ENCODE data around the gene MBTPS2.

The MBTPS2 gene

DNA sequence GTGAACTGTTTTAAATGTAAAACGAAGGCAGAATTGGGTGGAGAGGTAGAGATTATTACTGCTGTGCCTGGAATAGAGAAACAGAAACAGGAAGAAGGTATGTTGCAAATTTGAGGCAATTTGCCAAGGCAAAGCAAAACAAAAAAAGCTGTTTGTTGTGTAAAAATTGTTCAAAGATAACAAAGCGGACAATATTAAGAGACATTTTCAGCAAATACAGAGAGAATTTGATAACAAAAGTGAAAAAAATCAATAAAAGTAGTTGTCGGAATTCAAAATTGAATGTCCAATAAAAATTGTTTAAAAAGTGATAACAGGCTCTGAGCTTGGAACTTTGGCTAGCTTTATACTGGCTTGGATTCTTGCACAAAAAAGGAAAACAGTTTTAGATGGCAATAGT is 86.7 kb downstream of the MBTPS2 start:
- no peaks in the 10 kb centered on the region for H3K36me3 ChIP-seq (ENCODE audit: insufficient read depth)
- no peaks in the 10 kb centered on the region for H4K20me1 ChIP-seq (ENCODE audit: insufficient read depth)
- H2AFZ ChIP-seq (ENCODE audit: low read depth), result peak overlapping the region; percentile 51
- H3K79me2 ChIP-seq (ENCODE audit: insufficient read depth, low read depth), result no peaks in the 10 kb centered on the region
- H3K27me3 ChIP-seq (ENCODE audit: insufficient read depth, low read depth), result no peaks in the 10 kb centered on the region
- no peak for TF ChIP-seq CTCF (conservative IDR thresholded peaks at IDR 0.05; ENCODE audit: low read depth, low read length)
- peak overlapping the region; percentile 80 for H3K27ac ChIP-seq
- peak overlapping the region; percentile 88 for H3K4me2 ChIP-seq
- peak overlapping the region; percentile 58; the same call in 1 of the 2 replicates for H3K9ac ChIP-seq
- peaks cover 24% of the 10 kb centered on the region for H3K4me1 ChIP-seq (ENCODE audit: low read depth, poor library complexity, severe bottlenecking)
- no peak overlapping the region for H3K4me3 ChIP-seq (IDR thresholded peaks at IDR 0.05; ENCODE audit: insufficient read depth, low read depth, low read length)

- Histone ChIP-seq H3K4me3 (IDR thresholded peaks at IDR 0.05; ENCODE audit: insufficient read depth, low read depth, low read length) (no peak overlapping the region), H3K27ac (peak overlapping the region; percentile 80), H3K4me2 (peak overlapping the region; percentile 88), H3K4me1 (ENCODE audit: low read depth, poor library complexity, severe bottlenecking) (peaks cover 24% of the 10 kb centered on the region), H3K27me3 (ENCODE audit: insufficient read depth, low read depth) (no peaks in the 10 kb centered on the region), H3K9ac (peak overlapping the region; percentile 58), H4K20me1 (ENCODE audit: insufficient read depth) (no peaks in the 10 kb centered on the region), H3K36me3 (ENCODE audit: insufficient read depth) (no peaks in the 10 kb centered on the region), H2AFZ (ENCODE audit: low read depth) (peak overlapping the region; percentile 51; the same call in 1 of the 2 replicates), H3K79me2 (ENCODE audit: insufficient read depth, low read depth) (no peaks in the 10 kb centered on the region)
- TF ChIP-seq CTCF (conservative IDR thresholded peaks at IDR 0.05; ENCODE audit: low read depth, low read length), result no peak
These were observed 87.3 kb downstream of the MBTPS2 start for GRCh38 chrX:21926527-21927278.

- no peak overlapping the region for H3K27ac ChIP-seq
- TF ChIP-seq CTCF (conservative IDR thresholded peaks at IDR 0.05; ENCODE audit: low read depth, low read length), result no peak
- no peaks in the 10 kb centered on the region for H3K36me3 ChIP-seq (ENCODE audit: insufficient read depth)
- H3K4me2 ChIP-seq, result no peak overlapping the region
- H4K20me1 ChIP-seq (ENCODE audit: insufficient read depth), result no peaks in the 10 kb centered on the region
- H3K27me3 ChIP-seq (ENCODE audit: insufficient read depth, low read depth), result no peaks in the 10 kb centered on the region
- H3K79me2 ChIP-seq (ENCODE audit: insufficient read depth, low read depth), result no peaks in the 10 kb centered on the region
- peaks cover 24% of the 10 kb centered on the region for H3K4me1 ChIP-seq (ENCODE audit: low read depth, poor library complexity, severe bottlenecking)
- no peak overlapping the region for H3K4me3 ChIP-seq (IDR thresholded peaks at IDR 0.05; ENCODE audit: insufficient read depth, low read depth, low read length)
- H2AFZ ChIP-seq (ENCODE audit: low read depth), result no peak overlapping the region
- H3K9ac ChIP-seq, result no peak overlapping the region
These were observed 89.8 kb downstream of the MBTPS2 start for GRCh38 chrX:21929209-21929608.

- H2AFZ ChIP-seq (ENCODE audit: low read depth), result no peak overlapping the region
- no peak for TF ChIP-seq CTCF (conservative IDR thresholded peaks at IDR 0.05; ENCODE audit: low read depth, low read length)
- H3K4me1 ChIP-seq (ENCODE audit: low read depth, poor library complexity, severe bottlenecking), result peaks cover 20% of the 10 kb centered on the region
- no peaks in the 10 kb centered on the region for H3K27me3 ChIP-seq (ENCODE audit: insufficient read depth, low read depth)
- no peaks in the 10 kb centered on the region for H3K79me2 ChIP-seq (ENCODE audit: insufficient read depth, low read depth)
- H3K9ac ChIP-seq, result no peak overlapping the region
- H3K36me3 ChIP-seq (ENCODE audit: insufficient read depth), result no peaks in the 10 kb centered on the region
- H3K27ac ChIP-seq, result no peak overlapping the region
- no peak overlapping the region for H3K4me2 ChIP-seq
- no peak overlapping the region for H3K4me3 ChIP-seq (IDR thresholded peaks at IDR 0.05; ENCODE audit: insufficient read depth, low read depth, low read length)
- no peaks in the 10 kb centered on the region for H4K20me1 ChIP-seq (ENCODE audit: insufficient read depth)
These were observed 91.6 kb downstream of the MBTPS2 start for GRCh38 chrX:21930986-21931385.

Measured in KMS-11 (cell line).